BE2C (cell line): ENCODE results near the gene CCDC106.

Experiments
- DNase-seq: peaks from one replicate; pipeline ENCODE4 v3.0.0-alpha.2; 2020
- H3K27me3 ChIP-seq: fragments of 250-450 bp; sonication (Bioruptor Pico); 2 replicates; pipeline ENCODE4 v1.5.1; 2020; ENCODE audit warnings: mild to moderate bottlenecking
- H3K36me3 ChIP-seq: fragments of 250-450 bp; sonication (Bioruptor Pico); 2 replicates; pipeline ENCODE4 v1.5.1; 2020; ENCODE audit warnings: mild to moderate bottlenecking
- H3K4me1 ChIP-seq: fragments of 250-450 bp; sonication (Bioruptor Pico); 2 replicates; pipeline ENCODE4 v1.5.1; 2020
- H3K4me3 ChIP-seq: 2 replicates; pipeline ENCODE4 v1.5.1; 2011; ENCODE audit warnings: low read depth, low read length
- H3K9me3 ChIP-seq: fragments of 250-450 bp; sonication (Bioruptor Pico); 2 replicates; pipeline ENCODE4 v1.5.1; 2020
- CTCF ChIP-seq: IDR thresholded peaks from 2 replicates; pipeline ENCODE4 v1.5.1; 2012; ENCODE audit warnings: mild to moderate bottlenecking, low read depth, low read length

Gene CCDC106

GRCh38 chr19:55654323-55654867, 6.4 kb downstream of the CCDC106 start:
- peak; percentile 99 for DNase-seq
- no peaks in the 10 kb centered on the region for H3K4me1 ChIP-seq
- peaks cover 36% of the 10 kb centered on the region for H3K36me3 ChIP-seq
- no peak for TF ChIP-seq CTCF
- H3K4me3 ChIP-seq, result peak overlapping the region; percentile 99
- H3K27me3 ChIP-seq, result no peaks in the 10 kb centered on the region
- no peaks in the 10 kb centered on the region for H3K9me3 ChIP-seq

GRCh38 chr19:55654868-55655647, 7.0 kb downstream of the CCDC106 start, which contains the start of gene U2AF2:
Gene U2AF2, plus strand, starts transcription at chr19:55655035. Its CDS starts 70 bp downstream, at chr19:55655105.
- H3K4me1 ChIP-seq, result no peaks in the 10 kb centered on the region
- DNase-seq, result peak; percentile 97
- H3K9me3 ChIP-seq, result no peaks in the 10 kb centered on the region
- peak within 1 kb of the TSS; percentile 99 for H3K4me3 ChIP-seq
- H3K27me3 ChIP-seq, result no peaks in the 10 kb centered on the region
- peaks cover 41% of the 10 kb centered on the region for H3K36me3 ChIP-seq
- TF ChIP-seq CTCF, result no peak

- Histone ChIP-seq H3K4me1 (no peaks in the 10 kb centered on the region), H3K36me3 (peaks cover 47% of the 10 kb centered on the region), H3K4me3 (peak overlapping the region; percentile 99), H3K27me3 (no peaks in the 10 kb centered on the region), H3K9me3 (no peaks in the 10 kb centered on the region)
- DNase-seq, result no peak
- no peak for TF ChIP-seq CTCF
Observed at GRCh38 chr19:55655648-55656040, 7.6 kb downstream of the CCDC106 start.

GRCh38 chr19:55656552-55656951, 8.5 kb downstream of the CCDC106 start:
- TF ChIP-seq CTCF, result no peak
- Histone ChIP-seq H3K36me3 (peaks cover 56% of the 10 kb centered on the region), H3K9me3 (no peaks in the 10 kb centered on the region), H3K27me3 (no peaks in the 10 kb centered on the region), H3K4me1 (no peaks in the 10 kb centered on the region), H3K4me3 (peak overlapping the region; percentile 99)
- no peak for DNase-seq

GRCh38 chr19:55656988-55657747, 9.2 kb downstream of the CCDC106 start:
- Histone ChIP-seq H3K9me3 (no peaks in the 10 kb centered on the region), H3K4me3 (peak overlapping the region; percentile 99), H3K4me1 (no peaks in the 10 kb centered on the region), H3K27me3 (no peaks in the 10 kb centered on the region), H3K36me3 (peaks cover 62% of the 10 kb centered on the region)
- TF ChIP-seq CTCF, result no peak
- no peak for DNase-seq
